GM23338 (cell line): ENCODE measurements around the gene SLC47A1.

ENCODE experiments used
- CTCF ChIP-seq, 2 experiments: fragments of 200-600 bp in 1 of 2; sonication (generic) in 1 of 2; conservative IDR thresholded peaks; 2 replicates each; pipeline versions ENCODE4 v1.5.1 to v1.6.1; 2016 to 2017; ENCODE audit warnings: antibody characterized with exemption in 2 of 2, low read depth in 2 of 2, mild to moderate bottlenecking in 2 of 2, moderate library complexity in 1 of 2
- EZH2 ChIP-seq: fragments of 200-600 bp; sonication (generic); IDR thresholded peaks from one replicate; pipeline ENCODE4 v1.8.0; 2017; ENCODE audit warnings: antibody characterized with exemption, mild to moderate bottlenecking, low read depth; ENCODE audit not compliant: unreplicated experiment
- EZH2phosphoT487 ChIP-seq: fragments of 200-600 bp; sonication (generic); IDR thresholded peaks from one replicate; pipeline ENCODE4 v1.8.1; 2018; ENCODE audit warnings: antibody characterized with exemption; ENCODE audit not compliant: unreplicated experiment
- POLR2AphosphoS5 ChIP-seq: IDR thresholded peaks from 2 replicates; pipeline ENCODE4 v1.6.1; 2016; ENCODE audit warnings: antibody characterized with exemption, low read depth
- REST ChIP-seq: IDR thresholded peaks from one replicate; pipeline ENCODE4 v1.6.1; 2018; ENCODE audit warnings: antibody characterized with exemption; ENCODE audit not compliant: unreplicated experiment

- TF ChIP-seq POLR2AphosphoS5, result no peak
- no peak for TF ChIP-seq CTCF (conservative IDR thresholded peaks at IDR 0.05; ENCODE audit: low read depth in 2 of 2)
- TF ChIP-seq REST, result no peak
- peak; percentile 21 for TF ChIP-seq EZH2
- TF ChIP-seq EZH2phosphoT487, result no peak
Measured at GRCh38 chr17:19533036-19533717, 477 bp upstream of the SLC47A1 start.
